Esophagus muscularis mucosa (tissue), 4 donors: Measurements from ENCODE around the gene POU5F1.

ENCODE experiments used
- EP300 ChIP-seq: sonication (generic); formaldehyde crosslinking; IDR thresholded peaks from one replicate; pipeline ENCODE4 v1.6.1; 2017; ENCODE audit warnings: antibody characterized with exemption
- POLR2A ChIP-seq: fragments of 450-650 bp; IDR thresholded peaks from one replicate; pipeline ENCODE4 v1.6.1; 2017; ENCODE audit warnings: antibody characterized with exemption, moderate library complexity, mild to moderate bottlenecking, low read depth
- POLR2AphosphoS5 ChIP-seq, 2 donors: sonication (generic); formaldehyde crosslinking; IDR thresholded peaks; one replicate each; pipeline ENCODE4 v1.6.1; 2017; ENCODE audit warnings: antibody characterized with exemption in 2 of 2
- TF ChIP-seq, protein P1 (sequence below), 3 experiments: fragments of 200-600 bp in 2 of 3; fragments of 450-650 bp in 1 of 3; sonication (generic) in 2 of 3; IDR thresholded peaks; one replicate each; pipeline ENCODE4 v1.5.1; 2017 to 2019; ENCODE audit warnings: antibody characterized with exemption in 3 of 3, mild to moderate bottlenecking in 2 of 3, moderate library complexity in 1 of 3

DNA sequence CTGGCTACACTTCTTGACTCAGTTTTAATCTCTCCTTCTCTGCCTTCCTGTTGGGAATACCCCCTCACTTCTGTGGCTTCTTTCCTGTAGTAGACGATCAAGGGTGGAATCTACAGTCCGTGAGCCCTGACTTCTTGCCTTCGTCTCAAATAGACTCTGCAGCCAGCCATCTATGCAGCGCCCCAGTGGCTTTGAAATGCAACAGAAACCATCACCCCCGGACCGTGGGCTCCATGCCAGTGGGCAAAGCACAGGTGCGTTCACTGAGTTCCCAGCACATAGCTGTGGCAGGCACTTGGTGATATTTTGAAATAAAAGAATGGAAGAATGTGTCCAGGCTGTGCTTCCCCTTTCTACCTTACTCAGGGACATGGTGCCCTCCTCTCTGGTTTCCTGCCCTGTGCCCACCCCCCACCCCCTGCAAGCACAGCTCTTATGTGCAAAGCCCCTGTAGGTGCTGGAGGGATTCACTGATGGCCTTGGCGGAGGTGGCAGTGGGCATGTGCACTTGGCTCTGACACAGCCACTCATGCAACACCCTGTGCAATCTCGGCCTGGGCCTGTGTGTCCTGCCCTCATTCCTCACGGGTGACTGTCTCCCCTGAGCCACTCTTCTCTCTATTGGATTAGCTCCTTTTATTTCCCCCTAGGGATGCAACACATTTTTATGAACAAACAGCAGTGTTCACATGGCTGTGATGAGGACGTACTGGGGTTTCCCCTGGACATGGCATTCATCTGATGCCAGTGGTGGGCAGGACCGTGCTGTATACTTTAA is 44.7 kb downstream of the POU5F1 start:
- TF ChIP-seq POLR2A = no peak
- TF ChIP-seq, protein P1, sequence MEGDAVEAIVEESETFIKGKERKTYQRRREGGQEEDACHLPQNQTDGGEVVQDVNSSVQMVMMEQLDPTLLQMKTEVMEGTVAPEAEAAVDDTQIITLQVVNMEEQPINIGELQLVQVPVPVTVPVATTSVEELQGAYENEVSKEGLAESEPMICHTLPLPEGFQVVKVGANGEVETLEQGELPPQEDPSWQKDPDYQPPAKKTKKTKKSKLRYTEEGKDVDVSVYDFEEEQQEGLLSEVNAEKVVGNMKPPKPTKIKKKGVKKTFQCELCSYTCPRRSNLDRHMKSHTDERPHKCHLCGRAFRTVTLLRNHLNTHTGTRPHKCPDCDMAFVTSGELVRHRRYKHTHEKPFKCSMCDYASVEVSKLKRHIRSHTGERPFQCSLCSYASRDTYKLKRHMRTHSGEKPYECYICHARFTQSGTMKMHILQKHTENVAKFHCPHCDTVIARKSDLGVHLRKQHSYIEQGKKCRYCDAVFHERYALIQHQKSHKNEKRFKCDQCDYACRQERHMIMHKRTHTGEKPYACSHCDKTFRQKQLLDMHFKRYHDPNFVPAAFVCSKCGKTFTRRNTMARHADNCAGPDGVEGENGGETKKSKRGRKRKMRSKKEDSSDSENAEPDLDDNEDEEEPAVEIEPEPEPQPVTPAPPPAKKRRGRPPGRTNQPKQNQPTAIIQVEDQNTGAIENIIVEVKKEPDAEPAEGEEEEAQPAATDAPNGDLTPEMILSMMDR (IDR thresholded peaks at IDR 0.05) = no peak
- no peak for TF ChIP-seq POLR2AphosphoS5 (IDR thresholded peaks at IDR 0.05)
- TF ChIP-seq EP300 = no peak
